ENCODE measurements around the gene CD300LD. TPM values are rescaled to one million over a fixed set of nuclear protein-coding genes. Genes with fewer than 3 reads are reported as not detected.
A peak's percentile ranks its signal among the peaks of the same experiment; 100 is the strongest.

CD300LD gene
- total RNA-seq, 2 donors from 2014 or later: not detected

DNA sequence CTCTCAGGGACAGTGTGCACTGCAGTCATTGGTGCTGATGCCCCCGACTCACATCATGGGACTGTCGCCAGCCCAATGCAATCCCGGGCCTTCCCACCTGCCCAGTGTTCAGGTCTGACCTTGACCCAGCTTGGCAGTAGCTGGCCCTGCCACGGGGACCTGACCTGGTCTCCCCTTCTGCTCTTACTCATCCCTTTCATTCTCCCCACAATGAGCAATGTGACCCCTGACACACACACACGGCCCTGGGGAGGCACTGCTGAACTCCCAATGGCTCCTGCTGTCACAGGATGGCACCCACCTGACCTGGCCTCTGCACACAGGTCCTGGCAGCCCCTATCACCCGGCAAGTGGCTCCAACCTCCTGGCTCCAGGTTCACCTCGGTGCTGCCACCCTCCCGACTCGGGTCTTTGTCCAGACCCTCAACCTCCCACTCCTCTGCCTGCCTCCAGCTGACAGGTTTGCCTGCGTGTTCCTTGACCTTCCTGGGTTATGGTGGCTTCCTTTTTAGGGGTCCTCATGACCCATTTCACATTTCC is 52.7 kb downstream of the CD300LD start:
- no peaks in the 10 kb centered on the region for H3K9me3 ChIP-seq (ENCODE audit: control insufficient read depth, low read length)
- H3K27ac Mint-ChIP-seq: no peak overlapping the region
- H3K9me3 Mint-ChIP-seq: peaks cover under 1% of the 10 kb centered on the region
- TF ChIP-seq, protein P1, sequence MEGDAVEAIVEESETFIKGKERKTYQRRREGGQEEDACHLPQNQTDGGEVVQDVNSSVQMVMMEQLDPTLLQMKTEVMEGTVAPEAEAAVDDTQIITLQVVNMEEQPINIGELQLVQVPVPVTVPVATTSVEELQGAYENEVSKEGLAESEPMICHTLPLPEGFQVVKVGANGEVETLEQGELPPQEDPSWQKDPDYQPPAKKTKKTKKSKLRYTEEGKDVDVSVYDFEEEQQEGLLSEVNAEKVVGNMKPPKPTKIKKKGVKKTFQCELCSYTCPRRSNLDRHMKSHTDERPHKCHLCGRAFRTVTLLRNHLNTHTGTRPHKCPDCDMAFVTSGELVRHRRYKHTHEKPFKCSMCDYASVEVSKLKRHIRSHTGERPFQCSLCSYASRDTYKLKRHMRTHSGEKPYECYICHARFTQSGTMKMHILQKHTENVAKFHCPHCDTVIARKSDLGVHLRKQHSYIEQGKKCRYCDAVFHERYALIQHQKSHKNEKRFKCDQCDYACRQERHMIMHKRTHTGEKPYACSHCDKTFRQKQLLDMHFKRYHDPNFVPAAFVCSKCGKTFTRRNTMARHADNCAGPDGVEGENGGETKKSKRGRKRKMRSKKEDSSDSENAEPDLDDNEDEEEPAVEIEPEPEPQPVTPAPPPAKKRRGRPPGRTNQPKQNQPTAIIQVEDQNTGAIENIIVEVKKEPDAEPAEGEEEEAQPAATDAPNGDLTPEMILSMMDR (conservative IDR thresholded peaks at IDR 0.05): no peak
- H3K27me3 ChIP-seq (ENCODE audit: control insufficient read depth, insufficient read depth, low read length, poor library complexity, severe bottlenecking): peaks cover 16% of the 10 kb centered on the region
- no peaks in the 10 kb centered on the region for H3K36me3 ChIP-seq (ENCODE audit: control insufficient read depth, insufficient read depth, low read length)
- H3K4me1 Mint-ChIP-seq: peaks cover 3% of the 10 kb centered on the region
- no peak overlapping the region for H3K9ac ChIP-seq (ENCODE audit: extremely low read depth, low read length, poor library complexity, severe bottlenecking)
- H3K4me3 ChIP-seq (ENCODE audit: low read length): no peak overlapping the region
- H3K36me3 Mint-ChIP-seq (ENCODE audit: low read depth): no peaks in the 10 kb centered on the region
- peaks cover 25% of the 10 kb centered on the region for H3K27me3 Mint-ChIP-seq (ENCODE audit: insufficient read depth)
- no peak overlapping the region for H3K4me3 Mint-ChIP-seq
- WGBS, 2 experiments (ENCODE audit: insufficient coverage in 1 of 2, insufficient read length in 1 of 2): 36 to 89% methylated on average over 2 to 10 of the region's 10 CpGs
- H3K27ac ChIP-seq (ENCODE audit: low read depth, low read length): no peak overlapping the region
- H3K4me1 ChIP-seq (ENCODE audit: control insufficient read depth, insufficient read depth, low read length): no peaks in the 10 kb centered on the region
- no peak for DNase-seq

DNA sequence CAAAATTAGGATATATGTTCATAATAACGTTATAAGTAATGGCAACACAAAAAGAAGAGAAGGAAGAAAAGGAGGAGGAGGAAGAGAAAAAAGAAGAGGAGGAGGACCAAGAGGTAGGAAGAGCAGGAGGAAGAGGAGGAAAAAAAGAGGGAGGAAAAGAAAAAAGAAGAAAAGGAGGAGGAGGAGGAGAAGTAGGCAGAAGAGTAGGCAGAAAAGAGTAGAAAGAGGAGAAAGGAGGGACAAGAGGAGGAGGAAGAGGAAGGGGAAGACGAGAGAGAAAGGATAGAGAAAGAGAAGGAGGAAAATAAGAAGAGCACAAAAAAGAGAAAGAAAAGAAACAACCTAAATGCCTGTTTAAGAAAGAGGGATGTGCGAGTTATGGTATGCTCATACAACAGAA is 55.2 kb downstream of the CD300LD start:
- Mint-ChIP-seq H3K27me3 (ENCODE audit: insufficient read depth) (peaks cover 22% of the 10 kb centered on the region), H3K27ac (no peak overlapping the region), H3K36me3 (ENCODE audit: low read depth) (no peaks in the 10 kb centered on the region), H3K4me3 (no peak overlapping the region), H3K9me3 (peaks cover 4% of the 10 kb centered on the region), H3K4me1 (no peaks in the 10 kb centered on the region)
- H3K27ac ChIP-seq (ENCODE audit: low read depth, low read length): no peak overlapping the region
- TF ChIP-seq, protein P1 (conservative IDR thresholded peaks at IDR 0.05): no peak
- H3K4me3 ChIP-seq (ENCODE audit: low read length): no peak overlapping the region
- H3K27me3 ChIP-seq (ENCODE audit: control insufficient read depth, insufficient read depth, low read length, poor library complexity, severe bottlenecking): peaks cover 16% of the 10 kb centered on the region
- WGBS, 2 experiments (ENCODE audit: insufficient coverage in 1 of 2, insufficient read length in 1 of 2): 72 to 96% methylated on average over 3 of the region's 3 CpGs
- DNase-seq: no peak
- no peaks in the 10 kb centered on the region for H3K36me3 ChIP-seq (ENCODE audit: control insufficient read depth, insufficient read depth, low read length)
- H3K9me3 ChIP-seq (ENCODE audit: control insufficient read depth, low read length): no peaks in the 10 kb centered on the region
- H3K4me1 ChIP-seq (ENCODE audit: control insufficient read depth, insufficient read depth, low read length): no peaks in the 10 kb centered on the region
- no peak overlapping the region for H3K9ac ChIP-seq (ENCODE audit: extremely low read depth, low read length, poor library complexity, severe bottlenecking)

DNA sequence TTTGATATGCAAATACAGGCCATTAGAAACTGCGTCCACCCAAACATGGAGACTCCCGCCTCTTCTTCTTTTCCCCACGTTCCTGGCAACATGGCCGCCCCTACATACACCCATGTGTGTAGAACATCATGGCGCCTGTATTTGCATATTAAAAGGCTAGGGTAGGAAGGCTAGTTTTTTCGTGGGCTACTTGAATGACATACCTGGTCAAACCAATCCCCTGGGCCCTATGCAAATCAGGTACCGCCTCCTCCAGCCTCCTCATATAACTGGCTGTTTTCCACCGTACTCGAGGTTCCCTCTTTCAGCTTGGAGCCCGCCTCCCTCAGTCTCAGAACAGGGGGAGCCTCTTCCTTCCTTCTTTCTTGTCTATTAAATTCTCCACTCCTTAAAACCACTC is 60.0 kb downstream of the CD300LD start:
- Histone ChIP-seq H3K27ac (ENCODE audit: low read depth, low read length) (no peak overlapping the region), H3K9me3 (ENCODE audit: control insufficient read depth, low read length) (no peaks in the 10 kb centered on the region), H3K4me1 (ENCODE audit: control insufficient read depth, insufficient read depth, low read length) (no peaks in the 10 kb centered on the region), H3K4me3 (ENCODE audit: low read length) (no peak overlapping the region), H3K27me3 (ENCODE audit: control insufficient read depth, insufficient read depth, low read length, poor library complexity, severe bottlenecking) (peaks cover under 1% of the 10 kb centered on the region), H3K9ac (ENCODE audit: extremely low read depth, low read length, poor library complexity, severe bottlenecking) (no peak overlapping the region), H3K36me3 (ENCODE audit: control insufficient read depth, insufficient read depth, low read length) (no peaks in the 10 kb centered on the region)
- Mint-ChIP-seq H3K27me3 (ENCODE audit: insufficient read depth) (peaks cover 24% of the 10 kb centered on the region), H3K27ac (no peak overlapping the region), H3K9me3 (peaks cover 4% of the 10 kb centered on the region), H3K4me3 (no peak overlapping the region), H3K4me1 (no peaks in the 10 kb centered on the region), H3K36me3 (ENCODE audit: low read depth) (no peaks in the 10 kb centered on the region)
- TF ChIP-seq, protein P1 (conservative IDR thresholded peaks at IDR 0.05): no peak
- WGBS, 2 experiments (ENCODE audit: insufficient coverage in 1 of 2, insufficient read length in 1 of 2): 67 to 72% methylated on average over 6 to 10 of the region's 10 CpGs
- peak; percentile 79 for DNase-seq
